Uterus (tissue), 4 donors: ENCODE data around the gene LPGAT1. TPM values are rescaled to one million over a fixed set of nuclear protein-coding genes. Genes with fewer than 3 reads are reported as not detected.

Experiments
- DNase-seq, 2 donors: peaks; one replicate each; pipeline ENCODE4 v3.0.0-alpha.2; 2019 to 2020
- H3K27ac ChIP-seq, 2 donors: fragments of 200-600 bp; sonication (generic); 1 replicate in 1 of 2; 2 replicates in 1 of 2; pipeline ENCODE4 v1.5.1; 2016 to 2018
- H3K27me3 ChIP-seq, 2 donors: fragments of 200-600 bp; sonication (generic); one replicate each; pipeline ENCODE4 v1.5.1; 2018 to 2019; ENCODE audit warnings: control low read depth in 1 of 2
- H3K36me3 ChIP-seq, 2 donors: fragments of 200-600 bp; sonication (generic); one replicate each; pipeline ENCODE4 v1.5.1; 2019; ENCODE audit warnings: control low read depth in 1 of 2
- H3K4me1 ChIP-seq, 2 donors: fragments of 200-600 bp; sonication (generic); one replicate each; pipeline ENCODE4 v1.5.1; 2018 to 2019; ENCODE audit warnings: control low read depth in 1 of 2
- H3K4me3 ChIP-seq, 2 donors: fragments of 200-600 bp; sonication (generic); 1 replicate in 1 of 2; 2 replicates in 1 of 2; pipeline ENCODE4 v1.5.1; 2018 to 2019; ENCODE audit warnings: mild to moderate bottlenecking in 1 of 2
- H3K9me3 ChIP-seq, 2 donors: fragments of 200-600 bp; sonication (generic); one replicate each; pipeline ENCODE4 v1.5.1; 2019; ENCODE audit warnings: control low read depth in 1 of 2
- CTCF ChIP-seq, 4 experiments: fragments of 200-600 bp in 2 of 4; fragments of 450-650 bp in 2 of 4; sonication (generic) in 2 of 4; IDR thresholded peaks; one replicate each; pipeline ENCODE4 v1.5.1; 2016 to 2019; ENCODE audit warnings: antibody characterized with exemption in 4 of 4, mild to moderate bottlenecking in 2 of 4, moderate library complexity in 1 of 4
- POLR2A ChIP-seq, 2 donors: fragments of 450-650 bp; IDR thresholded peaks; one replicate each; pipeline ENCODE4 v1.6.1; 2016; ENCODE audit warnings: antibody characterized with exemption in 2 of 2, mild to moderate bottlenecking in 1 of 2, moderate library complexity in 1 of 2
- intact Hi-C: fragments of 100-400 bp; cut with DNase I; formaldehyde crosslinking; loops from one replicate; pipeline ENCODE4 v1.15.1; 2023; ENCODE audit warnings: low total_unique reads
- total RNA-seq, 4 donors: library from RNA; depleted of rRNA in 3 of 4; stranded (reverse); fragments of >200 nt in 3 of 4; gene quantifications; one replicate each; pipeline versions ENCODE4 v1.1.0 to v1.2.4, GENCODE V29; 2014 to 2023
- donor health status: DM: yes; HTN: yes; CAD: no.

Gene LPGAT1
- total RNA-seq, 4 donors from 2014 or later = 12.9 to 50.3 (median 36.6) TPM

DNA sequence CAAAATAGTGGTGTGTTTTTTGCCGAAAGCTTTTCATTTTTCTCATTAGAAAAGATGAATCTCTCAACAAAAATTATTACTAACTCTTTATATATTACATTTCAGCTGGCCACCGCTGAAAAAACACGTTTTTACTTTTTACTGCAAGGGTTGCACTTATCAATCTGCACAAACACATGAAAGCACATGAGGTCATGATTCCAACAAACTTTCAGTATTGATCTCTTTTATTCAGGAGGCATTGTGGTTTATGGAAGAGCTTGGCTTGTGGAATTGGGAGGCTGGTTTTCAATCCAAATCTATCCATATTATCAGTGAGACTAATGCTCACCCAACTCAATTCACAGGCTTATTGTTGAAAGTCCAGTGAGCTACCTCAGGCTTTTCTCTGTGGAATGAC, 20.6 kb upstream of the LPGAT1 start:
- Histone ChIP-seq H3K9me3 (no peaks in the 10 kb centered on the region), H3K27ac (no peak overlapping the region), H3K27me3 (no peaks in the 10 kb centered on the region), H3K4me3 (no peak overlapping the region), H3K4me1 (no peaks in the 10 kb centered on the region), H3K36me3 (no peaks in the 10 kb centered on the region)
- intact Hi-C loops = no loop called here
- no peak for TF ChIP-seq POLR2A (IDR thresholded peaks at IDR 0.05)
- TF ChIP-seq CTCF (IDR thresholded peaks at IDR 0.05) = no peak
- DNase-seq = no peak

GRCh38 chr1:211843507-211844298, 13.1 kb upstream of the LPGAT1 start:
- H3K36me3 ChIP-seq = no peaks in the 10 kb centered on the region
- H3K27me3 ChIP-seq = no peaks in the 10 kb centered on the region
- no peaks in the 10 kb centered on the region for H3K4me1 ChIP-seq
- no peak overlapping the region for H3K4me3 ChIP-seq
- TF ChIP-seq CTCF (IDR thresholded peaks at IDR 0.05) = no peak
- no peak for TF ChIP-seq POLR2A (IDR thresholded peaks at IDR 0.05)
- H3K27ac ChIP-seq = no peak overlapping the region
- intact Hi-C loops = no loop called here
- no peak for DNase-seq
- H3K9me3 ChIP-seq = no peaks in the 10 kb centered on the region

GRCh38 chr1:211843018-211843417, 12.5 kb upstream of the LPGAT1 start:
- Histone ChIP-seq H3K4me1 (no peaks in the 10 kb centered on the region), H3K4me3 (no peak overlapping the region), H3K27me3 (no peaks in the 10 kb centered on the region), H3K9me3 (no peaks in the 10 kb centered on the region), H3K36me3 (no peaks in the 10 kb centered on the region), H3K27ac (no peak overlapping the region)
- intact Hi-C loops = no loop called here
- DNase-seq = no peak
- no peak for TF ChIP-seq CTCF (IDR thresholded peaks at IDR 0.05)
- TF ChIP-seq POLR2A (IDR thresholded peaks at IDR 0.05) = no peak

DNA sequence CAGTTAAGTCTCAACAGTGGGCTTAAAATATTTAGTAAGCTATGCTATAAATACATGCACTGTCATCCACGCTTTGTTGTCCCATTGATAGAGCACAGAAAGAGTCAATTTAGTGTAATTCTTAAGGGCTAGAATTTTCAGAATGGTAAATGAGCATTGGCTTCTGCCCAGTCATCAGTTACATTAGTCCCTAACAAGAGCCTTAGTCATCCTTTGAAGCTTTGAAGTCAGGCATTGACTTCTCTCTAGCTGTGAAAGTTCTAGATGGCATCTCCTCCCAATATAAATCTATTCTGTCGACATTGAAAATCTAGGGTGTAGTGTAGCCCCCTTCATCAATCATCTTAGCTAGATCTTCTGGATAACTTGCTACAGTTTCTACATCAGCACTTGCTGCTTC, 12.0 kb upstream of the LPGAT1 start:
- TF ChIP-seq POLR2A (IDR thresholded peaks at IDR 0.05) (no peak), CTCF (IDR thresholded peaks at IDR 0.05) (no peak)
- Histone ChIP-seq H3K27me3 (no peaks in the 10 kb centered on the region), H3K9me3 (no peaks in the 10 kb centered on the region), H3K4me3 (no peak overlapping the region), H3K27ac (no peak overlapping the region), H3K4me1 (no peaks in the 10 kb centered on the region), H3K36me3 (no peaks in the 10 kb centered on the region)
- DNase-seq = no peak
- intact Hi-C loops = no loop called here

DNA sequence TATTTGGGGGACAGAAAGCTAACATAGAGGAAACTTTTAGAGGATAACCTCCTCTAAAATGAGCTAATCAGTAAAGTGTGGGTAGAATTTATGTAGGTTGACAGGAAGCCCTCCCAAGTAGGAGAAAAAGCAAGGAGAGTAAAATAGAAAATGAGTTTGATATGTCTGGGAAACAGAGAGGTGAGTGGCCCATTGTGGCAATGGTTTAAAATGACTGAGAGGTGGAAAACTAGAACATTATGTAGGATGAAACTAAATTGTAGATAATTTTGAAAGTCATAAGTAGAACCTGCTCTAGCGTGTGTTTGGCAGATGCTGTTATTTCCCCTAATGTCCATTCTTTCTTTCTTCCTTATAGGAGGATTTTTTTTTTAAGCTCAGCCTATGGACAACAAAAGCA, 8.5 kb upstream of the LPGAT1 start:
- Histone ChIP-seq H3K4me1 (no peaks in the 10 kb centered on the region), H3K36me3 (no peaks in the 10 kb centered on the region), H3K27ac (no peak overlapping the region), H3K4me3 (no peak overlapping the region), H3K9me3 (no peaks in the 10 kb centered on the region), H3K27me3 (no peaks in the 10 kb centered on the region)
- intact Hi-C loops = no loop called here
- DNase-seq = no peak
- TF ChIP-seq POLR2A (IDR thresholded peaks at IDR 0.05) = no peak
- TF ChIP-seq CTCF (IDR thresholded peaks at IDR 0.05) = no peak
